ENCODE measurements around the gene RTCA. TPM values are rescaled to one million over a fixed set of nuclear protein-coding genes. Genes with fewer than 3 reads are reported as not detected.
A peak's percentile ranks its signal among the peaks of the same experiment; 100 is the strongest.

Gene RTCA
- polyA plus RNA-seq, 1 donor: 47.8 TPM

DNA sequence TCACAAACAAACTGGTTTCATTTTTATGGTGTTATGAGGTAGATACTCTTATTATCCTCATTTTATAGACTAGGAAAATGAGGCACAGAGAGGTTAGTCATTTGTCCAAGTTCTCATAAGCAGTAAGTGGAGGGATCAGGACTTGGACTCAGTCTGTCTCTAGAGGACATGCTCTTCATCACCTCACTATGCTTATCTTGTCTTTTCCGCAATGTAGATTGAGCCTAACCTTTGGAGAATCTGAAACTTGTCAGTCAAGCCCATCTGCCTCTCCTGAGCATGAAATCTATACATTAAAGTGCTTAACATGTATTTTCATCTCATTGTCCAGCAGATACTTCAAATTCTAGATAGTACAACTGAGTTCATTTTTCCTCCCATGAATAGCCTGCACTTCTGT is 74.5 kb downstream of the RTCA start:
- WGBS (ENCODE audit: insufficient coverage, low lambda C conversion rate): no CpG with 5 or more reads among the region's 1 CpG
- no peak for DNase-seq
- Histone ChIP-seq H3K36me3 (ENCODE audit: control insufficient read depth, insufficient read depth, low read length) (no peaks in the 10 kb centered on the region), H3K4me3 (ENCODE audit: low read length) (no peak overlapping the region), H3K9me3 (ENCODE audit: control insufficient read depth, low read depth, low read length) (no peaks in the 10 kb centered on the region), H3K27ac (ENCODE audit: low read length) (no peak overlapping the region), H3K27me3 (ENCODE audit: control insufficient read depth, insufficient read depth, low read length) (no peaks in the 10 kb centered on the region), H3K4me1 (ENCODE audit: control insufficient read depth, insufficient read depth, low read length) (peaks cover 13% of the 10 kb centered on the region)

DNA sequence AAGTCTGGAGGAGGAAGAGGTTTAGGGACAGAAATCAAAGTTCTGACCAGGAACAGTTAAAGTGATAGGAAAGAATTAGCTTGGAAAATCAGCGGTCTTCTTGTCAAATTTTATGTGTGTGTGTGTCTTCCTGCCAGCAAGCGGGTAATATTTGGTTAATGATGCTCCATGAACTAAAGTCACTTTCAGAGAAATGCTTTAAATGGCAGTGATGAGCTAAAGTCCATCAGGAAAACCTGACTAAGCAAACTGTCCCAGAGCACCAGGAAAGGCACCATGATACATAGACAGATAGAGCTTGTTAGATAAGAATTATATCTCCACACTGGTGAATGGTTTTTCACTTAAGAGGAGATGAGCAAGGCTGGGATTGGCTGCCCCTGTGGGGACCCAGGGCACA is 76.3 kb downstream of the RTCA start:
- Histone ChIP-seq H3K4me3 (ENCODE audit: low read length) (no peak overlapping the region), H3K9me3 (ENCODE audit: control insufficient read depth, low read depth, low read length) (no peaks in the 10 kb centered on the region), H3K27me3 (ENCODE audit: control insufficient read depth, insufficient read depth, low read length) (no peaks in the 10 kb centered on the region), H3K36me3 (ENCODE audit: control insufficient read depth, insufficient read depth, low read length) (no peaks in the 10 kb centered on the region), H3K27ac (ENCODE audit: low read length) (peak overlapping the region; percentile 65), H3K4me1 (ENCODE audit: control insufficient read depth, insufficient read depth, low read length) (peaks cover 5% of the 10 kb centered on the region)
- peak; percentile 67 to 80 for DNase-seq
- WGBS (ENCODE audit: insufficient coverage, low lambda C conversion rate): no CpG with 5 or more reads among the region's 2 CpGs

Other genes with a start within 250 kb of the RTCA start
- 5.8 TPM for gene SASS6, start 133.3 kb upstream of the RTCA start, polyA plus RNA-seq
- gene TRMT13, start 133.1 kb upstream of the RTCA start, polyA plus RNA-seq: 31.1 TPM
- gene LRRC39, start 88.0 kb upstream of the RTCA start, polyA plus RNA-seq: 2.0 TPM
- 10.8 TPM for gene DBT, start 16.4 kb upstream of the RTCA start, polyA plus RNA-seq
- gene CDC14A, start 86.3 kb downstream of the RTCA start, polyA plus RNA-seq: 15.7 TPM

All from large intestine (tissue), 3 donors.